ENCODE measurements around the gene SPANXA2. TPM values are rescaled to one million over a fixed set of nuclear protein-coding genes. Genes with fewer than 3 reads are reported as not detected.
"Not testable (repeated sequence)": the region's sequence is repeated elsewhere in the genome, so short reads cannot be mapped to it uniquely, and the experiment has no call there.

The SPANXA2 gene, protein sequence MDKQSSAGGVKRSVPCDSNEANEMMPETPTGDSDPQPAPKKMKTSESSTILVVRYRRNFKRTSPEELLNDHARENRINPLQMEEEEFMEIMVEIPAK
- not detected for total RNA-seq
- long read RNA-seq = 0 reads

DNA sequence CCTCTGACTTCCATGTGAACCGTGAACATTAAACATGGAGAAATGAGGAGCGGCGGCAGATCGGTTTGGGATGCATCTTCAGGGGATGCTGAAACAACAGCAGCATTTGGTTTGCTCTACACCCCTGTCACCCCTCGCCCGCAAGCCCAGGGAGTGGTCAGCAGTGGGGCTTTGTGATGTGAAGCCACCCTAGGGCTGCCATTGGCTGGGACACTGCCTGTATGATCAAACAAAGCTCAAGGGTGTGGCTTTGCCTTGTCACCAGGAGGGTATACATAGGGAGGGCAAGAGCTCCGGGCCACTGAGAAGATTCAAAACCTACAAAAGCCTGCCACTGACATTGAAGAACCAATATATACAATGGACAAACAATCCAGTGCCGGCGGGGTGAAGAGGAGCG lies at the start of gene SPANXA2:
Gene SPANXA2, plus strand, starts transcription at position 301 of the 400 bp plus-strand sequence. Its CDS starts 60 bp downstream, at position 361.
- H3K4me3 ChIP-seq; ATAC-seq; H3K27me3 ChIP-seq; H3K36me3 ChIP-seq; H3K4me1 ChIP-seq; intact Hi-C loops (cut with DNase I); H3K27ac ChIP-seq; DNase-seq; H3K9me3 ChIP-seq: not testable (repeated sequence)

DNA sequence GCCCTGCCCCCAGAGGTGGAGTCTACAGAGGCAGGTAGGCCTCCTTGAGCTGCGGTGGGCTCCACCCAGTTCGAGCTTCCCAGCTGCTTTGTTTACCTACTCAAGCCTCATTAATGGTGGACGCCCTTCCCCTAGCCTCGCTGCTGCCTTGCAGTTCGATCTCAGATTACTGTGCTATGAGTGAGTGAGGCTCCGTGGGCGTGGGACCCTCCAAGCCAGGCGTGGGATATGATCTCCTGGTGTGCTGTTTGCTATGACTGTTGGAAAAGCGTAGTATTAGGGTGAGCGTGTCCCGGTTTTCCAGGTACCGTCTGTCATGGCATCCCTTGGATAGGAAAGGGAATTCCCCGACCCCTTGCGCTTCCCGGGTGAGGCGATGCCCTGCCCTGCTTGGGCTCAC lies 47.0 kb upstream of the SPANXA2 start:
- H3K27me3 ChIP-seq; DNase-seq; H3K9me3 ChIP-seq; H3K4me1 ChIP-seq; H3K36me3 ChIP-seq; ATAC-seq; intact Hi-C loops (cut with DNase I); H3K4me3 ChIP-seq; H3K27ac ChIP-seq: not testable (repeated sequence)

DNA sequence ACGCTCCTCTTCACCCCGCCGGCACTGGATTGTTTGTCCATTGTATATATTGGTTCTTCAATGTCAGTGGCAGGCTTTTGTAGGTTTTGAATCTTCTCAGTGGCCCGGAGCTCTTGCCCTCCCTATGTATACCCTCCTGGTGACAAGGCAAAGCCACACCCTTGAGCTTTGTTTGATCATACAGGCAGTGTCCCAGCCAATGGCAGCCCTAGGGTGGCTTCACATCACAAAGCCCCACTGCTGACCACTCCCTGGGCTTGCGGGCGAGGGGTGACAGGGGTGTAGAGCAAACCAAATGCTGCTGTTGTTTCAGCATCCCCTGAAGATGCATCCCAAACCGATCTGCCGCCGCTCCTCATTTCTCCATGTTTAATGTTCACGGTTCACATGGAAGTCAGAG lies 4.9 kb upstream of the SPANXA2 start, which contains the start of gene SPANXA1:
Gene SPANXA1, minus strand, starts transcription at position 101 of the 400 bp plus-strand sequence. Its CDS starts 60 bp downstream, at position 41.
- H3K4me1 ChIP-seq; DNase-seq; H3K9me3 ChIP-seq; intact Hi-C loops (cut with DNase I); H3K4me3 ChIP-seq; ATAC-seq; H3K27ac ChIP-seq; H3K27me3 ChIP-seq; H3K36me3 ChIP-seq: not testable (repeated sequence)

DNA sequence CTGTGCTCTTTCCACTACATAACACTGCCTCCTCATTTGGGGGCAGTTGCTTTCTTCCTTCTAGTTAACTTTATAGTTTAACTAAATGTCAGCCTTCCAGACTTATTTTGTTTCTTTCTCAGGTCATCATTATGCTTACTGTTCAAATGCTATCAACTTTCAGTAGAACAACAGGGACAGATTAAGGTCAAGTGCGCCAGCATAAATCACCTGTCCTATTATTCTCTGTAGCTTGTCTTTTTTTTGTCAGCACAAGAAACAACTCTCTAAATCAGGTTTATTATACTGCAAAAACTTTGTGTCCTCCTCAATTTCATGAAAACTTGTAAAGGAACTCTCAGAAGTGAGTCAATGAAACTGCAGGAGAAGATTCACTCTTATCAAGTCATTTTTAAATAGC lies 19.6 kb downstream of the SPANXA2 start:
- Histone ChIP-seq H3K27ac (no peak overlapping the region), H3K4me3 (no peak overlapping the region), H3K36me3 (no peaks in the 10 kb centered on the region), H3K4me1 (no peaks in the 10 kb centered on the region), H3K27me3 (no peaks in the 10 kb centered on the region), H3K9me3 (no peaks in the 10 kb centered on the region)
- TF ChIP-seq, protein P1, sequence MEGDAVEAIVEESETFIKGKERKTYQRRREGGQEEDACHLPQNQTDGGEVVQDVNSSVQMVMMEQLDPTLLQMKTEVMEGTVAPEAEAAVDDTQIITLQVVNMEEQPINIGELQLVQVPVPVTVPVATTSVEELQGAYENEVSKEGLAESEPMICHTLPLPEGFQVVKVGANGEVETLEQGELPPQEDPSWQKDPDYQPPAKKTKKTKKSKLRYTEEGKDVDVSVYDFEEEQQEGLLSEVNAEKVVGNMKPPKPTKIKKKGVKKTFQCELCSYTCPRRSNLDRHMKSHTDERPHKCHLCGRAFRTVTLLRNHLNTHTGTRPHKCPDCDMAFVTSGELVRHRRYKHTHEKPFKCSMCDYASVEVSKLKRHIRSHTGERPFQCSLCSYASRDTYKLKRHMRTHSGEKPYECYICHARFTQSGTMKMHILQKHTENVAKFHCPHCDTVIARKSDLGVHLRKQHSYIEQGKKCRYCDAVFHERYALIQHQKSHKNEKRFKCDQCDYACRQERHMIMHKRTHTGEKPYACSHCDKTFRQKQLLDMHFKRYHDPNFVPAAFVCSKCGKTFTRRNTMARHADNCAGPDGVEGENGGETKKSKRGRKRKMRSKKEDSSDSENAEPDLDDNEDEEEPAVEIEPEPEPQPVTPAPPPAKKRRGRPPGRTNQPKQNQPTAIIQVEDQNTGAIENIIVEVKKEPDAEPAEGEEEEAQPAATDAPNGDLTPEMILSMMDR (IDR thresholded peaks at IDR 0.05) = no peak
- DNase-seq = no peak
- intact Hi-C loops (cut with DNase I) = no loop called here
- ATAC-seq = no peak

DNA sequence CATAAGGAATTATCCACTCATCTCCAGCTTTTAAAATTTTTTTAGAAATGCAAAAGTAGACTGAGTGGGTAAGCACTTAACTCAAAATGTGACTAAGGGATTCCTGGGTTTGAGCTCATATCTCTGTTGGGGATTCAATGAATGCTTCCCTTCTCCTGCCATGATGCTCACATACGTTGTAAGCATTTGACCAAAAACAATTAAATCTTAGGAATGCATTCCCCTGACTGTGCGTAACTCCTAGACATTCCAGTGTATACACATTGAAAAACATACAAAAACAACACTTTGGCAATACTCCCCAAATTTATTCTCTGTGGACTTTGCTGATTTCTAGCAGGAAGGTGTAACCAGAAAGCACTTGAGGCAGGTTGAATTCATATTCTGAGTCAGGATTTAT lies 29.8 kb downstream of the SPANXA2 start:
- no peak for DNase-seq
- TF ChIP-seq, protein P1 (IDR thresholded peaks at IDR 0.05) = no peak
- no peaks in the 10 kb centered on the region for H3K4me1 ChIP-seq
- no peak overlapping the region for H3K4me3 ChIP-seq
- no peaks in the 10 kb centered on the region for H3K36me3 ChIP-seq
- no peak overlapping the region for H3K27ac ChIP-seq
- no peaks in the 10 kb centered on the region for H3K27me3 ChIP-seq
- intact Hi-C loops (cut with DNase I) = no loop called here
- ATAC-seq = no peak
- no peaks in the 10 kb centered on the region for H3K9me3 ChIP-seq

DNA sequence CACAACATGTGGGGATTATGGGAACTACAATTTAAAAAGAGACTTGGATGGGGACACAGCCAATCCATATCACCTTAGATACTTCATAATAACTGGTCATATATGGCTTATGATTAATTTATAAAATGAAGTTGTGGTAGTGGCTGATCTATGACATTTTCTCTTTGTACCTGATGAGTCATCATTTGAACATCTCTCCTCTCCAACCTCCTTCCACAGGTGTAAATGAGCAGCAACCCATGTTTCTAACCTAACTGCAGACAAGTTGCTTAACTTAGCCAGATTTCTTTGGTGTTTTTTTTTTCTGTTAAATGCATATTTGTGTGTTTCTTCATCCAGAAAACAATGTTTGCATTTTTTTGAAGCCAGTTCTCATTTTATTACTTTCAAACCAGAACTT lies 42.6 kb downstream of the SPANXA2 start:
- Histone ChIP-seq H3K27ac (no peak overlapping the region), H3K27me3 (no peaks in the 10 kb centered on the region), H3K4me3 (no peak overlapping the region), H3K4me1 (no peaks in the 10 kb centered on the region), H3K36me3 (no peaks in the 10 kb centered on the region), H3K9me3 (no peaks in the 10 kb centered on the region)
- ATAC-seq (no peak), DNase-seq (no peak)
- TF ChIP-seq, protein P1 (IDR thresholded peaks at IDR 0.05) = no peak
- intact Hi-C loops (cut with DNase I) = no loop called here

DNA sequence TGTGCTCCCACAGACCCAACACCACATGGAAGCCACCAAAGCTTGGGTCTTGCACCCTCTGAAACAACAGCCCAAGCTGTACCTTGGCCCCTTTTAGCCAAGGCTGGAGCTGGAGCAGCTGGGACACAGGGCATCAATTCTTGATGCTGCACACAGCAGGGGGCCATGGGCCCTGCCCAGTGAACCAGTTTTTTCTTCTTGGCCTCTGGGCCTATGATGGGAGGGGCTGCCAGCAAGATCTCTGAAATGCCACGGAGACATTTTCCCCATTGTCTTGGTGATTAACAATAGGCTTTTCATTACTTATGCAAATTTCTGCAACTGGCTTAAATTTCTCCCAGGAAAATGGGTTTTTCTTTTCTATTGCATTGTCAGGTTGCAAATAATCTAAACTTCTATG lies 49.0 kb downstream of the SPANXA2 start:
- Histone ChIP-seq H3K9me3 (no peaks in the 10 kb centered on the region), H3K4me3 (no peak overlapping the region), H3K4me1 (no peaks in the 10 kb centered on the region), H3K36me3 (no peaks in the 10 kb centered on the region), H3K27me3 (no peaks in the 10 kb centered on the region), H3K27ac (no peak overlapping the region)
- no peak for ATAC-seq
- TF ChIP-seq, protein P1 (IDR thresholded peaks at IDR 0.05) = no peak
- no peak for DNase-seq
- intact Hi-C loops (cut with DNase I) = no loop called here

Other genes with a start within 250 kb of the SPANXA2 start
- not detected for gene SPANXA1, start 5.0 kb upstream of the SPANXA2 start, total RNA-seq
- gene SPANXD, start 109.0 kb downstream of the SPANXA2 start, total RNA-seq = not detected
- gene MAGEC3, start 248.6 kb downstream of the SPANXA2 start, total RNA-seq = not detected